A673 (cell line): ENCODE data around the gene MEGF8. TPM values are rescaled to one million over a fixed set of nuclear protein-coding genes. Genes with fewer than 3 reads are reported as not detected.

Source experiments
- BruUV-seq: library from RNA; stranded (reverse); fragments of 400-500 nt; replicated peaks from 2 replicates; lab custom pipeline; 2021; lab: Mats Ljungman, UMichigan
- CTCF ChIA-PET: fragments of 300-600 bp; sonication (Branson Sonifier 250); formaldehyde crosslinking; loops from one replicate; lab custom pipeline; 2022; ENCODE audit warnings: antibody characterized with exemption; lab: Charles Lee
- POLR2A ChIA-PET: fragments of 300-600 bp; sonication (Branson Sonifier 250); formaldehyde crosslinking; loops from one replicate; lab custom pipeline; 2022; ENCODE audit warnings: antibody characterized with exemption; ENCODE audit not compliant: low non-redundant PET; lab: Charles Lee
- DNase-seq: peaks from one replicate; pipeline ENCODE4 v3.0.0-alpha.2; 2015; ENCODE audit warnings: low spot score
- H3K27ac ChIP-seq: fragments of 200-600 bp; sonication (generic); 2 replicates; pipeline ENCODE4 v1.5.1; 2016; ENCODE audit warnings: mixed run types, low read depth, mild to moderate bottlenecking, mixed read lengths, antibody characterized with exemption, low read length; ENCODE audit not compliant: poor library complexity, severe bottlenecking
- H3K27me3 ChIP-seq: fragments of 200-600 bp; sonication (generic); replicated peaks from 2 replicates; pipeline ENCODE4 v1.6.1; 2017; ENCODE audit warnings: mixed run types, low read depth, mild to moderate bottlenecking, mixed read lengths, antibody characterized with exemption, low read length; ENCODE audit not compliant: insufficient read depth, poor library complexity
- H3K36me3 ChIP-seq: fragments of 200-600 bp; sonication (generic); 2 replicates; pipeline ENCODE4 v1.6.1; 2016; ENCODE audit warnings: mixed run types, mild to moderate bottlenecking, mixed read lengths, antibody characterized with exemption, low read length; ENCODE audit not compliant: insufficient read depth, poor library complexity, severe bottlenecking
- H3K4me1 ChIP-seq: fragments of 200-600 bp; sonication (generic); 2 replicates; pipeline ENCODE4 v1.6.1; 2017; ENCODE audit warnings: mixed run types, mild to moderate bottlenecking, mixed read lengths, antibody characterized with exemption, low read length; ENCODE audit not compliant: insufficient read depth, poor library complexity, severe bottlenecking
- H3K4me3 ChIP-seq: fragments of 200-600 bp; sonication (generic); 2 replicates; pipeline ENCODE4 v1.5.1; 2016; ENCODE audit warnings: low read depth, mixed run types, mild to moderate bottlenecking, mixed read lengths, low read length; ENCODE audit not compliant: poor library complexity, severe bottlenecking
- H3K9me3 ChIP-seq: fragments of 200-600 bp; sonication (generic); 2 replicates; pipeline ENCODE4 v1.6.1; 2016; ENCODE audit warnings: mixed run types, low read depth, mild to moderate bottlenecking, mixed read lengths, antibody characterized with exemption, low read length; ENCODE audit not compliant: poor library complexity, severe bottlenecking
- CTCF ChIP-seq: fragments of 300-800, 200-600 bp; sonication (generic); conservative IDR thresholded peaks from 2 replicates; pipeline ENCODE4 v1.5.1; 2017; ENCODE audit warnings: low read depth, mild to moderate bottlenecking, antibody characterized with exemption, low read length, moderate library complexity, mixed read lengths
- EZH2 ChIP-seq: fragments of 200-600 bp; sonication (generic); IDR thresholded peaks from 2 replicates; pipeline ENCODE4 v1.6.1; 2017; ENCODE audit warnings: borderline replicate concordance, low read depth, mild to moderate bottlenecking, mixed read lengths, antibody characterized with exemption, low read length; ENCODE audit not compliant: poor library complexity, severe bottlenecking
- intact Hi-C: fragments of 100-400 bp; cut with micrococcal nuclease; formaldehyde crosslinking; loops from one replicate; pipeline ENCODE4 v1.10.0; 2022; ENCODE audit not compliant: unreplicated experiment
- total RNA-seq: library from RNA; stranded (reverse); gene quantifications from 2 replicates; pipeline ENCODE4 v1.2.3, GENCODE V29; 2021

MEGF8 gene
- total RNA-seq, 1 experiment from 2014 or later, result 28.5 TPM

- intact Hi-C loops, result no loop called here
- no peaks in the 10 kb centered on the region for H3K9me3 ChIP-seq
Measured at GRCh38 chr19:42297039-42297438, 28.4 kb upstream of the MEGF8 start.

GRCh38 chr19:42301646-42302203 is 23.7 kb upstream of the MEGF8 start, which contains the start of gene PRR19:
Gene PRR19 (plus strand): TSS chr19:42302132. CDS start chr19:42309585, 7,453 bp downstream.
- Histone ChIP-seq H3K4me1 (peaks cover 15% of the 10 kb centered on the region), H3K9me3 (no peaks in the 10 kb centered on the region), H3K36me3 (peaks cover 13% of the 10 kb centered on the region), H3K4me3 (peak within 1 kb of the TSS; percentile 88), H3K27me3 (no peaks in the 10 kb centered on the region), H3K27ac (peak within 1 kb of the TSS; percentile 80)
- TF ChIP-seq EZH2, result no peak
- BruUV-seq, result TSS peak; percentile 56
- ChIA-PET POLR2A (interaction anchor here (0.7 kb wide), 1 partner anchor 75 kb away, joined by 14 read pairs; no protein-coding TSS in a partner anchor), CTCF (no interaction called here)
- intact Hi-C loops, result no loop called here
- DNase-seq, result peak; percentile 49

More at GRCh38 chr19:42297039-42297438, 28.4 kb upstream of the MEGF8 start:
- CTCF ChIA-PET, result no interaction called here
- TF ChIP-seq EZH2, result no peak
- no peak for TF ChIP-seq CTCF
- DNase-seq, result no peak
- no peaks in the 10 kb centered on the region for H3K27me3 ChIP-seq
- H3K4me3 ChIP-seq, result no peak overlapping the region
- H3K27ac ChIP-seq, result no peak overlapping the region
- peaks cover 6% of the 10 kb centered on the region for H3K4me1 ChIP-seq
- no TSS peak for BruUV-seq
- peaks cover 59% of the 10 kb centered on the region for H3K36me3 ChIP-seq
- POLR2A ChIA-PET, result no interaction called here

DNA sequence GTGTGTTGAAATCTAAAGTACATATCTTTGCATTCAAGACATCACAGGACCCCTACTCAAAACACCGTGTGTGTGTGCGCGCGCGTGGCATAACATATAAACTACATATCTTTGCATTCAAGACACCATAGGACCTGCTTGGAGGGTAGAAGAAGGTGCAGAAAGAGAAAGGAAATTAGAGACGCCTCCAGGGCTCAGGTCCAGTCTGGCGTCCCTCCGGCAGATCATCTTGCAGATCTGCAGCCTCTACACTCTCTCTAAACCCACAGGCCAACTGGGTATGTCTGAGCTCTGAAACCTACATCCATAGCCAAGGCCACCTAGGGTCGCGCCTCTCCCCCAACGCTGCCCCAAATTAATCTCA is 22.4 kb upstream of the MEGF8 start:
- Histone ChIP-seq H3K9me3 (no peaks in the 10 kb centered on the region), H3K36me3 (peaks cover 8% of the 10 kb centered on the region), H3K4me3 (peak overlapping the region; percentile 88), H3K27ac (peak overlapping the region; percentile 80), H3K27me3 (no peaks in the 10 kb centered on the region), H3K4me1 (peaks cover 15% of the 10 kb centered on the region)
- DNase-seq, result no peak
- intact Hi-C loops, result no loop called here
- POLR2A ChIA-PET, result no interaction called here
- CTCF ChIA-PET, result no interaction called here
- no TSS peak for BruUV-seq
- TF ChIP-seq CTCF (no peak), EZH2 (no peak)
